CD4-positive, alpha-beta T cell treated with Interleukin-21 for 1 hour (primary cell): ENCODE results near the gene RNF212.
"Not testable (repeated sequence)": the region's sequence is repeated elsewhere in the genome, so short reads cannot be mapped to it uniquely, and the experiment has no call there.

ENCODE experiments used
- DNase-seq: peaks from one replicate; pipeline ENCODE4 v3.0.0-alpha.2; 2020

RNF212 gene

DNA sequence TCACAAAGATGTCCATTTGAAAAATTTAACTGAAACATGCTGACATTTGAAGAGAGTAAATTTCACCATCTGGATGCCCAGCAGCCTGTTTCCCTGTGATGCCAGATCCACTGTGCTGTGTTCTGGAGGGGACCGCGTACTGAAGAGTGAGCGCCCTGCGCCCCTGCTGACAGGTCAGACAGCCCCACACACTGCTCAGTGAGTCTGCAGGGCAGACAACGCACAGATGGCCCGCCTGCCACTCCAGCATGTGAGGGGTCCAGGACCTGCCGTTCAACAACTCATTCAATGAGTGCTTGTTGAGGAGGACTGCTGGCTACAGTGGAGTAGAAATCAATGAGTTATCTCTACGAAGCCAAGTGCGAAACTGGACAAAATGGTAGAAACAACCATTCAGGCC, 52.7 kb downstream of the RNF212 start:
- no peak for DNase-seq

- no peak for DNase-seq
Measured at GRCh38 chr4:1060121-1060520, 53.2 kb downstream of the RNF212 start.

DNA sequence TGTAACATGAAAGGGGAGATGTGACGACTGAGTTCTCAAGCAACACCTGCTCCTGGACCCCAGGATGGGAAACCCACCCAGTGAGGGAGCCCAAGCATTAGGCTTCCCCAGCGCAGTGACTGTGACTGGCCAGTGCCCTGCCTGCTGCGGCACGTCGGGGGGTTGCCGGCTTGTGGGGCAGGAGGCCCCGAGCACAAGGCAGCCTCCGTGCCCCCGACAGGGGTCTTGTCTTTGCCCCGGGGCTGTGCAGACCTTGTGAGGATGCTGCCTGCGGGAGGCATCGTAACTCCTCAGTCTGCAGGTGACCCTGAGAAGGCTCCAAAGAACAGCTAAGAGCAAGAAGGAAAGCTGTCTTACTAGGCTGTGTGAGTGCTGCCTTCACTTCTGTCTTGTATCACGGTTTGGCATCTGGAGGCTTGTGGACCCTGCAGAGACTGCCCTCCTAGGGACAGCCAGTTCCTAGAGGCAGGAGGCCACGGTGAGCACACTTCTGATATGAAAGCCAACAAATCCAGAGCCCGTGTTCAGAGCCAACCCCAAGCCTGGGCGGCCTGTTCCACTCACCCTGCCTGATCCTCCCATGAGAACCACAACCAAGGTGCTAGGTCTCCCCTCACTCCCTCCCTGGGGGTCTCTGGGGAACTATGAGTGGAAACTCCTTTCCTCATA, 54.2 kb downstream of the RNF212 start:
- no peak for DNase-seq

GRCh38 chr4:1058198-1058996, 55.0 kb downstream of the RNF212 start:
- DNase-seq, result no peak

DNA sequence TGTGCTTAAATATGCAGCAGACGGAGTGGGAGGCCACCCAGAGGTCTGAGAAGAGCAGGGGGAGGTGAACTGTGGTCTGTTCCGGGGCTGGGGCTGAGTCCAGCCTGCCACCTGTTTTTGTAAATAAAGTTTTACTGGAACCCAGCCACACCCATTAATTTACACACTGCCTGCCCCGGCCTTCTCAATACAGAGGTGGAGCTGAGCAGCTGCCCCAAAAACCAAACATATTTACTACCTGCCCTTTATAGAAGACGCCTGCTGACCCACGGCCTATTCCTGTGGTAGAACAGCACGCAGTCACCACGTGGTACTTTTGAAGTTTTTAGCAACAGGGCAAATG, 56.0 kb downstream of the RNF212 start:
- no peak for DNase-seq

DNA sequence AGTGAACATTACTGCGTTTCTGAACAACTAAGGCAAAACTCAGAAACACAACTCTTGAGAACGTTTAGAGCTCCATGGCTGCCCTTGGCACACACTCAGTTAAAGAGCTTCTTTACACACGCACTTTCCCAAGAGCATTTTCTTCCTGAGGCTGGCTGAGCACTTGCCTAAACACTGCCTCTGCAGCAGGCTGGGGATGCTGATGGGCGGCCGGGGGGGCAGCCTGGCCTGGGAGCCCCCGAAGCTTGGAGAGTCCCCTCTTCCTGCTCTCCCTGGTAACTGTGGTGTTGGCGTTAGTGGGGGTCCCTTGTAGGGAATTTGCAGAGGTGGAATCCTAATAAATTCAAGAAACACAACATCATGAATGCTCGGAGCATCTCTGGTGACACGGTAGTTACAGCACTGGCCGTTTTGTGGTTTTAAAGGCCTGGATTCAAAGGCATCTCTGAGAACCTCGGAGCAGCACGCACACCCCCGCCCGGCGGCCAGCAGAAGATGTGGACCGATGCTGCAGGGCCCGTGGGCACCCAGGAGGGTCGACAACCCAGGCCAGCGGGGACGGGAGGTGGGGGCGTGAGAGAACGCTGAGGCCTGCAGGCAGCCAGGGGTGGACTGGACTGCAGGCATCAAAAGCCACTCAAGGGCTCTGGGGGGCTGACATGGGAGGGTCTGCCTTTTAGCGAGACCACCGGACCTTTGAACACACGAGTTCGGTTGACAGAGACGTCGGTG, 56.5 kb downstream of the RNF212 start:
- no peak for DNase-seq

DNA sequence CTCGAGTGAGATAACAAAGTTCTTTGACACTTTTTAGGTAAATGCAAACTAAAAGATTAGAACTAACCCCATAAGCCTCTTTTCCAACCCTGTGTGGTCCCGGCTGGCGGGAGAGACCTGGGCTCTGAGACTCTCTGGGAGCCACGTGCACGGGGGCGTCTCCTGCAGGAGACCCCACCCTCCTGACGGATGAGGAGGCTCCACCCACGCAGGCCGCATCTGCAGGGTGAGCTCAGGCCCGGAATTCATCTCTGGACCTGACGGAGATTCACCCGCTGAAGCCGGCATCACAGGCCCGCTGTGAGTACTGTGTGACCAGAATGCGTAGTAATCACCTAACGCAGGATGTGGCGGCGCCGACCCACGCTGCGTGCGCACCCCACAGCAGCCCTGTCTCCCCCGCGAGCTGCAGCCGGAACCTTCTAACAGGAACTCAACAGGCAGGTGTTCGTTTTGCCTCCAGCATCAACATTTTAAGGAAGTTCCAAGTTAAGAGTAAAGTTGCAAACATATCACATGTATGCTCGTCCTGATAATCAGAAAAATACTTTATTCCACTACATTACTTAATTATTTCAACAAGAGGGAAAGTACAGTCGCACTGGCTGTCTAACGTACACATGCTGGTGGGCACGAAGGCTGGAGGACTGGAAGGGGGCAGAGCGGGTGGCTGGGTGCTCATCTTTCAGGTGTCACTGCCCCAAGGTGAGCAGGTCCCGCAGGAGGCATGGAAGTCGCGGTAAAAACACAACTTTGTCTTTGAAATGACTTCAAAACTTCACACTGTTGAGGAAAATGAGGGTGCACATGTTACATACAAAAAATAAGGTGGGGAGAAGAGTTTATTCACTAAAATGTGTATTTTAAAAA, 57.4 kb downstream of the RNF212 start:
- peak; percentile 88 for DNase-seq

GRCh38 chr4:1055243-1055701, 58.1 kb downstream of the RNF212 start:
- not testable (repeated sequence) for DNase-seq

DNA sequence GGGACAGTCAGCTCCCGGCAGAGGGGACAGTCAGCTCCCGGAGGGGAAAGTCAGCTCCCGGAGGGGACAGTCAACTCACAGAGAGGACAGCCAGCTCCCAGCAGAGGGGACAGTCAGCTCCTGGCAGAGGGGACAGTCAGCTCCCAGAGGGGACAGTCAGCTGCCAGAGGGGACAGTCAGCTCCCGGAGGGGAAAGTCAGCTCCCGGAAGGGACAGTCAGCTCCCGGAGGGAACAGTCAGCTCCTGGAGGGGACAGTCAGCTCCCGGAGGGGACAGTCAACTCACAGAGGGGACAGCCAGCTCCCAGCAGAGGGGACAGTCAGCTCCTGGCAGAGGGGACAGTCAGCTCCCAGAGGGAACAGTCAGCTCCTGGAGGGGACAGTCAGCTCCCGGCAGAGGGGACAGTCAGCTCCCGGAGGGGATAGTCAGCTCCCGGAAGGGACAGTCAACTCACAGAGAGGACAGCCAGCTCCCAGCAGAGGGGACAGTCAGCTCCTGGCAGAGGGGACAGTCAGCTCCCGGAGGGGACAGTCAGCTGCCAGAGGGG, 58.6 kb downstream of the RNF212 start:
- DNase-seq, result not testable (repeated sequence)

- DNase-seq, result not testable (repeated sequence)
Measured at GRCh38 chr4:1053891-1054290, 59.5 kb downstream of the RNF212 start.

- DNase-seq, result no peak
Measured at GRCh38 chr4:1053080-1053661, 60.2 kb downstream of the RNF212 start.

DNA sequence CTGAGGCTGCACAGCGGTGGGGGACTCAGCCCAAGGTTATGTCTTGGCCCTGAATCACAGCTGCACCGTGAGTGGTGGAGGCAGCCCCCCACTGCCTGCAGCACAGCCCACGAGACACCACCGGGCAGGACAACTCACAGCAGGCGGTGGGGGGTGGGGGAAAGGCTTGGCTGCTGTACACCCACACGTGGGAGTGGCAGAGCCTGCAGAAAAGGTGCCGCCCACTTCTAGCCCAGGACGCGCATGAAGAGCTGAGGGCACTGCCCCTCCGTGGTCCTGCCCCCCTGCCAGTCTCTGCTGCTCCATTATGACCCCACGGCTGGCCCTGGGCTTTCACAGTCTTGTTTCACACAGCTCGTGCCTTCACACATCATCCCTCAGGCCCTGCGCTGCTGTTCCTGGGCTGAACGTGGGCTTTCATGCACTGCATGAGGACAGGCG, 61.1 kb downstream of the RNF212 start:
- DNase-seq, result no peak

DNA sequence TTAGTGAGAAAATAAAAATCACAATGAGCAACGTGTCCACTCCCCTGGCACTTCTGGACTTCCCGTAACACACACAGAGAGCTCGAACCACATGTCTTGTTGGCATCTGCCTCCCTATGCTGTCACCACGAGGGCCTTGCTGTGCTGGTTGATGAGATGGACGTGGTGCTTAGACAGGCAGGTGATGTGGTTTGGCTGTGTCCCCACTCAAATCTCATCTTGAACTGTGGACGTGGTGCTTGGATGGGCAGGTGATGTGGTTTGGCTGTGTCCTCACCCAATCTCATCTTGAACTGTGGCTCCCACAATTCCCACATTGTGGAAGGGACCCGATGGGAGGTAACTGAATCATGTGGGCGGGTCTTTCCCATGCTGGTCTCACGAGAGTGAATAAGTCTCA, 61.9 kb downstream of the RNF212 start:
- no peak for DNase-seq

DNA sequence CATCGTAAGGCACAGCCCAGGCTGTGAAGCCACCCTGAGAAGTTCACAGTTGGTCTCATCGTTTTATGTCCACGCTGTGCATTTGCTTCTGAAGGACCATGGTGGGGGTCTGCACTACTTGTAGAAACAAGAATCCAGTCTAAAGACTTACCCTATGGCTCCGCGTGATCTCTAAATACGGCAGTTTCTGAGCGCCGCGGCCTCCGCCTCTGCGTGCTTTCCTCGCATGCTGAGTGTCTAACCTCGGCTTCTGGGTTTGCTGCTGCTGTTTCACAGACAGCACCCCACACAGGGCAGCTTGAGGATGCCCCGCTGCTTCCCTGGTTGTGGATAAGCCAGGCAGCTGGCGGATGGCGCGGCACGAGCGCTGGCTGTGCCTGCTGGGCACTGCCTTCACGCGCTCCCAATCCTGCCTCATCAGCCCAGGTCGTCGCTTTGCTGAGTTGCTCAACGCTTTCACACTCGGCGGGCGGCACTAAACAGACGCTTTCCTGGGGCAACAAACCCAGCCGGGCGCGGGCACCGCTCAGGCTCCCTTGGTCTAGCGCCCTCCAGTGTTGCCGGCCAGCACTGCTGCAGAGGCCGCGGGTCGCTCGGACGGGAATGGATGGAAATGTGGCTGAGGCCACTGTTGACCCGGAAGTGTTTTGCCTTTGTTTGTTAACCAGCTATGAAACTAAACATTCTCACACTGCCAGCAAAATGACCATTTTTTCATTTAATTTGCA, 62.7 kb downstream of the RNF212 start:
- no peak for DNase-seq

GRCh38 chr4:1049591-1049905, 63.8 kb downstream of the RNF212 start:
- no peak for DNase-seq

GRCh38 chr4:1048773-1049590, 64.4 kb downstream of the RNF212 start:
- DNase-seq, result no peak

DNA sequence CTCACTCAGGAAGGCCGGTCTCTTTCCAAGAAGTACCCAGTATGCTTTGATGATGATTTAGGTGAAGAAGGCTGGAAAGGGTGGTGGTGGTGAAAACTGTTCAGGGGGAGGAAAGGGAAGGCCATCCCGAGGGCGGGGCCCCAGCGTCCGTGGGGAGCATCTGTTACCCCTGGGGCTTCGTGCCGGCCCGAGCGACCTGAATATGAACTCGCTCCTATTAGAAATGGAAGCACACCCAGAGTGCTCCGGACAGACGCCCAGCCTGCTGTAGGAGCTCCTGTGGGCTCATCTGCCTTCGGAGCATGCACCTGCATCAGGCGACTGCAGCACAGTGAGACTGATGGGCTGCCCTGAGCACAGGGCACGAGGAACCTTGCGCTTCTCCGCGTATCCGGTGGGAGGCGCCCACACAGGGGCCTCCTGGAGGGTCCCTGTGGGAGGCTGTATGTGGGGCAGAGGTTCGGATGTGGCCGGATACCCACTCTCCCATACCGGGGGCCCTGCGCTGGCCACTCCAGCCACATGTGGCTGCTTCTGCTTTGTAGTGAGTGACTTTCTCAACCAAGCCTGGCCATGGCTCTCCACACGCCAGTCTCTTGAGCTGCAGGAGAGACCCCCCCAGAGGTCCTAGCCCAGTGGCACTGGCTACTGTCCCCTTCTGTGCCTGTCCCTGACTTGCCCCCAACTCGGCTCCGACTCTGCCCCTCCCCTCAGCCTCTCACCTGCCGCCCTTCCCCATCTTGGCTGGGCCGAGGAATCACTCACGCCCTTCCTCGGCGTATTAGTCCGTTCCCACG, 65.2 kb downstream of the RNF212 start:
- DNase-seq, result no peak

- DNase-seq, result no peak
Measured at GRCh38 chr4:1047106-1047975, 66.0 kb downstream of the RNF212 start.

GRCh38 chr4:1046581-1047011, 66.8 kb downstream of the RNF212 start:
- DNase-seq, result not testable (repeated sequence)
